Neural progenitor cell (in vitro differentiated cells): Measurements from ENCODE around the gene PRSS33.

Experiments used
- EZH2 ChIP-seq: fragments of 200-600 bp; sonication (generic); IDR thresholded peaks from 2 replicates; pipeline ENCODE4 v1.6.1; 2017; ENCODE audit warnings: antibody characterized with exemption, mild to moderate bottlenecking, moderate library complexity
- TF ChIP-seq, protein P1 (sequence below): fragments of 200-600 bp; sonication (generic); IDR thresholded peaks from 2 replicates; pipeline ENCODE4 v1.5.1; 2017; ENCODE audit warnings: antibody characterized with exemption, mild to moderate bottlenecking

DNA sequence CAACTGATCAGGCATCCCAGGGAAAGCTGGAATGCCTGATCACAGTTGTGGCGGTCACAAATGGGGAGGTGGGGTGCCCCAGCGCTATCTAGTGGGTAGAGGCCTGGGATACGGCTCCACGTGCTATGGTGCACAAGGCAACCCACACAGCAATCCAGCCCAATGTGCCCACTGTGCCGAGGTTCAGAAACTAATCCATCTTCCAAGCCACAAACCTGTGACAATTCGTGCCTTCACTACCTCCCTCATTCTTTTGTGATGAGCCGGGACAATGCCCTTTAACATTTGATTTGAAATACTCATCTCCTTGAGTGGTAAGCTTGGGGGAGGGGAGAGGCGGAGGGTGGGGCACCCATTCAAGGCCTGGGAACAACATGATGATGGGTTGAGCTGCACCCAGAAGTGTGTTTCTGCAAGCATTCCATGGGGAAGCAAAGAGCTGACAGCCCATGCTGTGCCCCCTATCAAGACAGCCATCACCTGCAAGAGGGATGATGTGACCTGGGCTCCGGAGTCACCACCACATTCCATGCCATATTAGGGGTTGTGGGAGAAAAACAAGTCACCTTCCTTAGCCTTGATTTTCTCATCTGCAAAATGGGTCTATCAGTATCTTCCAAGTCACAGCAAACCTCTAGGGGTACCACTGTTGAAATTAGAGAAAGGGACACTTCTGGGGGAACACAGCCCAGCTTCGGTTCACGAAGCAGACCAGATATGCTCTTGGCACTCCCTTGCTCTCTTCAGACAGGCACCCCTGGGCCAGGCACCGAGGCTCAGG, 14.0 kb downstream of the PRSS33 start:
- TF ChIP-seq, protein P1, sequence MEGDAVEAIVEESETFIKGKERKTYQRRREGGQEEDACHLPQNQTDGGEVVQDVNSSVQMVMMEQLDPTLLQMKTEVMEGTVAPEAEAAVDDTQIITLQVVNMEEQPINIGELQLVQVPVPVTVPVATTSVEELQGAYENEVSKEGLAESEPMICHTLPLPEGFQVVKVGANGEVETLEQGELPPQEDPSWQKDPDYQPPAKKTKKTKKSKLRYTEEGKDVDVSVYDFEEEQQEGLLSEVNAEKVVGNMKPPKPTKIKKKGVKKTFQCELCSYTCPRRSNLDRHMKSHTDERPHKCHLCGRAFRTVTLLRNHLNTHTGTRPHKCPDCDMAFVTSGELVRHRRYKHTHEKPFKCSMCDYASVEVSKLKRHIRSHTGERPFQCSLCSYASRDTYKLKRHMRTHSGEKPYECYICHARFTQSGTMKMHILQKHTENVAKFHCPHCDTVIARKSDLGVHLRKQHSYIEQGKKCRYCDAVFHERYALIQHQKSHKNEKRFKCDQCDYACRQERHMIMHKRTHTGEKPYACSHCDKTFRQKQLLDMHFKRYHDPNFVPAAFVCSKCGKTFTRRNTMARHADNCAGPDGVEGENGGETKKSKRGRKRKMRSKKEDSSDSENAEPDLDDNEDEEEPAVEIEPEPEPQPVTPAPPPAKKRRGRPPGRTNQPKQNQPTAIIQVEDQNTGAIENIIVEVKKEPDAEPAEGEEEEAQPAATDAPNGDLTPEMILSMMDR = no peak
- TF ChIP-seq EZH2 = no peak
